DMS114 treated with DMSO at 0.1 percent for 48 hours (cell line): ENCODE data around the gene ADGRV1.
"Not testable (repeated sequence)": the region's sequence is repeated elsewhere in the genome, so short reads cannot be mapped to it uniquely, and the experiment has no call there.

Experiments used
- DNase-seq: peaks from one replicate; lab custom pipeline; 2025; ENCODE audit not compliant: unreplicated experiment; lab: John Stamatoyannopoulos, UW

The ADGRV1 gene

GRCh38 chr5:90894866-90895420 is 336.3 kb downstream of the ADGRV1 start:
- no peak for DNase-seq

GRCh38 chr5:90897618-90898017 is 339.0 kb downstream of the ADGRV1 start:
- no peak for DNase-seq

- no peak for DNase-seq
Observed at GRCh38 chr5:90898326-90899013, 339.9 kb downstream of the ADGRV1 start.

GRCh38 chr5:90899014-90899604 is 340.5 kb downstream of the ADGRV1 start:
- DNase-seq, result no peak

- no peak for DNase-seq
Observed at GRCh38 chr5:90901261-90901660, 342.7 kb downstream of the ADGRV1 start.

- DNase-seq, result no peak
Observed at GRCh38 chr5:90902170-90902569, 343.6 kb downstream of the ADGRV1 start.

- DNase-seq, result no peak
Observed at GRCh38 chr5:90902651-90903386, 344.2 kb downstream of the ADGRV1 start.

GRCh38 chr5:90909101-90909503 is 350.5 kb downstream of the ADGRV1 start:
- DNase-seq, result no peak

- DNase-seq, result no peak
Observed at GRCh38 chr5:90909940-90910339, 351.3 kb downstream of the ADGRV1 start.

- no peak for DNase-seq
Observed at GRCh38 chr5:90911169-90911568, 352.6 kb downstream of the ADGRV1 start.

GRCh38 chr5:90912476-90912875 is 353.9 kb downstream of the ADGRV1 start:
- DNase-seq, result no peak

GRCh38 chr5:90915393-90915792 is 356.8 kb downstream of the ADGRV1 start:
- DNase-seq, result no peak

- no peak for DNase-seq
Observed at GRCh38 chr5:90916947-90917800, 358.6 kb downstream of the ADGRV1 start.

- DNase-seq, result no peak
Observed at GRCh38 chr5:90917928-90918668, 359.5 kb downstream of the ADGRV1 start.

GRCh38 chr5:90921418-90921973 is 362.9 kb downstream of the ADGRV1 start:
- DNase-seq, result no peak

- DNase-seq, result not testable (repeated sequence)
Observed at GRCh38 chr5:90924222-90924621, 365.6 kb downstream of the ADGRV1 start.

GRCh38 chr5:90929013-90929839 is 370.6 kb downstream of the ADGRV1 start:
- not testable (repeated sequence) for DNase-seq

GRCh38 chr5:90930062-90930461 is 371.5 kb downstream of the ADGRV1 start:
- no peak for DNase-seq
